ENCODE results near the gene TLR3.

DNA sequence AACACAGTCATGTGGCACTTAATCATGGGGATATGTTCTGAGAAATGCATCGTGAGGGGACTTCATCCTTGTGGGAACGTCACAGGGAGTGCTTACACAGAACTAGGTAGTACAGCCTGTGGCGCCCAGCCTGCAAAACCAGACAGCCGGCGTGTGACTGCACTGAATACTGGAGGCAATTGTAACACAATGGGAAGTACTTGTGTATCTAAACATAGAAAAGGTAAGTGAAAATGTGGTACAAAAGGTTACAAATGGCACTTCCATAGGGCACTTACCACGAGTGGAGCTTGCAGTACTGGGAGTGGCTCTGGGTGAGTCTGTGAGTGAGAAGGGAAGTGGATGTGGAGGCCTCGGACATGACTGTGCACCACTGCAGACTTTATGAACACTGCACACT lies 5.2 kb downstream of the TLR3 start:
- TF ChIP-seq POLR2A (IDR thresholded peaks at IDR 0.05), result no peak
- TF ChIP-seq, protein P1, sequence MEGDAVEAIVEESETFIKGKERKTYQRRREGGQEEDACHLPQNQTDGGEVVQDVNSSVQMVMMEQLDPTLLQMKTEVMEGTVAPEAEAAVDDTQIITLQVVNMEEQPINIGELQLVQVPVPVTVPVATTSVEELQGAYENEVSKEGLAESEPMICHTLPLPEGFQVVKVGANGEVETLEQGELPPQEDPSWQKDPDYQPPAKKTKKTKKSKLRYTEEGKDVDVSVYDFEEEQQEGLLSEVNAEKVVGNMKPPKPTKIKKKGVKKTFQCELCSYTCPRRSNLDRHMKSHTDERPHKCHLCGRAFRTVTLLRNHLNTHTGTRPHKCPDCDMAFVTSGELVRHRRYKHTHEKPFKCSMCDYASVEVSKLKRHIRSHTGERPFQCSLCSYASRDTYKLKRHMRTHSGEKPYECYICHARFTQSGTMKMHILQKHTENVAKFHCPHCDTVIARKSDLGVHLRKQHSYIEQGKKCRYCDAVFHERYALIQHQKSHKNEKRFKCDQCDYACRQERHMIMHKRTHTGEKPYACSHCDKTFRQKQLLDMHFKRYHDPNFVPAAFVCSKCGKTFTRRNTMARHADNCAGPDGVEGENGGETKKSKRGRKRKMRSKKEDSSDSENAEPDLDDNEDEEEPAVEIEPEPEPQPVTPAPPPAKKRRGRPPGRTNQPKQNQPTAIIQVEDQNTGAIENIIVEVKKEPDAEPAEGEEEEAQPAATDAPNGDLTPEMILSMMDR (IDR thresholded peaks at IDR 0.05 in 4 of 5, conservative IDR thresholded peaks at IDR 0.05 in 1 of 5), result no peak

Data from gastrocnemius medialis (tissue), 4 donors.